SK-N-SH (cell line): ENCODE data around the gene NTMT2. TPM values are rescaled to one million over a fixed set of nuclear protein-coding genes. Genes with fewer than 3 reads are reported as not detected.

ENCODE experiments used
- CTCF ChIA-PET: fragments of 300-600, 350-600 bp; formaldehyde crosslinking; extraction: SDS; loops from one replicate; lab custom pipeline; 2021; lab: Yijun Ruan, JAX
- POLR2A ChIA-PET: fragments of 350-600 bp; sonication (Branson Sonifier 250); formaldehyde crosslinking; extraction: SDS; loops from one replicate; lab custom pipeline; 2020; ENCODE audit warnings: antibody characterized with exemption, inconsistent platforms; lab: Yijun Ruan, JAX
- DNase-seq: peaks from one replicate; pipeline ENCODE4 v3.0.0; 2012
- H2AFZ ChIP-seq: fragments of 200-600 bp; sonication (generic); 2 replicates; pipeline ENCODE4 v1.8.1; 2016; ENCODE audit warnings: antibody characterized with exemption, mild to moderate bottlenecking, low read depth
- H3F3A ChIP-seq: fragments of 200-600 bp; sonication (generic); replicated peaks from 2 replicates; pipeline ENCODE3; 2016; ENCODE audit warnings: antibody characterized with exemption, mild to moderate bottlenecking; ENCODE audit not compliant: insufficient read depth
- H3K27ac ChIP-seq, 2 experiments: fragments of 200-500 bp in 1 of 2; fragments of 200-600 bp in 1 of 2; sonication (Bioruptor generic) in 1 of 2; sonication (generic), shearing (Covaris generic) in 1 of 2; 2 replicates each; pipeline versions ENCODE4 v1.5.1 to v1.6.1; 2014 to 2016; ENCODE audit warnings: low read depth in 2 of 2, inconsistent platforms in 1 of 2, low read length in 1 of 2, mild to moderate bottlenecking in 1 of 2, mixed read lengths in 1 of 2
- H3K27me3 ChIP-seq: fragments of 200-600 bp; sonication (generic), shearing (Covaris generic); 2 replicates; pipeline ENCODE4 v1.6.1; 2016; ENCODE audit warnings: mixed run types; ENCODE audit not compliant: insufficient read depth
- H3K36me3 ChIP-seq, 2 experiments: fragments of 200-500 bp in 1 of 2; fragments of 200-600 bp in 1 of 2; sonication (Bioruptor generic) in 1 of 2; sonication (generic) in 1 of 2; replicated peaks in 1 of 2; 2 replicates each; pipeline versions ENCODE3 to v1.5.1; 2014 to 2016; ENCODE audit warnings: low read length in 1 of 2, mild to moderate bottlenecking in 1 of 2; ENCODE audit not compliant: insufficient read depth in 2 of 2, control insufficient read depth in 1 of 2
- H3K4me1 ChIP-seq, 2 experiments: fragments of 200-500 bp in 1 of 2; fragments of 200-600 bp in 1 of 2; sonication (Bioruptor generic) in 1 of 2; sonication (generic), shearing (Covaris generic) in 1 of 2; 2 replicates each; pipeline versions ENCODE4 v1.5.1 to v1.6.1; 2014 to 2016; ENCODE audit warnings: low read depth in 1 of 2, low read length in 1 of 2, mixed run types in 1 of 2; ENCODE audit not compliant: insufficient read depth in 2 of 2, control insufficient read depth in 1 of 2
- H3K4me2 ChIP-seq: fragments of 200-600 bp; sonication (generic), shearing (Covaris generic); 2 replicates; pipeline ENCODE4 v1.6.1; 2017; ENCODE audit warnings: mixed run types
- H3K4me3 ChIP-seq, 2 experiments: fragments of 200-500 bp in 1 of 2; fragments of 200-600 bp in 1 of 2; sonication (Bioruptor generic) in 1 of 2; sonication (generic), shearing (Covaris generic) in 1 of 2; 2 replicates each; pipeline versions ENCODE4 v1.5.1 to v1.8.1; 2014 to 2016; ENCODE audit warnings: low read depth in 2 of 2, inconsistent platforms in 1 of 2, low read length in 1 of 2, mild to moderate bottlenecking in 1 of 2, mixed read lengths in 1 of 2, moderate library complexity in 1 of 2
- H3K79me2 ChIP-seq: fragments of 200-600 bp; sonication (generic); 2 replicates; pipeline ENCODE4 v1.8.1; 2017; ENCODE audit warnings: mild to moderate bottlenecking; ENCODE audit not compliant: insufficient read depth
- H3K9ac ChIP-seq: fragments of 200-600 bp; sonication (generic); 2 replicates; pipeline ENCODE4 v1.6.1; 2017; ENCODE audit warnings: mixed run types
- H3K9me2 ChIP-seq: fragments of 200-600 bp; sonication (generic); 2 replicates; pipeline ENCODE4 v1.6.1; 2017; ENCODE audit warnings: mixed run types
- H3K9me3 ChIP-seq: fragments of 200-600 bp; sonication (generic); 2 replicates; pipeline ENCODE4 v1.6.1; 2017; ENCODE audit warnings: mixed run types, mild to moderate bottlenecking, moderate library complexity
- H4K20me1 ChIP-seq: fragments of 200-600 bp; sonication (generic); 2 replicates; pipeline ENCODE4 v1.6.1; 2017; ENCODE audit warnings: mild to moderate bottlenecking, mixed run types; ENCODE audit not compliant: insufficient read depth
- CHD2 ChIP-seq: fragments of 150-350 bp; IDR thresholded peaks from 2 replicates; pipeline ENCODE4 v1.6.1; 2018; ENCODE audit warnings: low read length; ENCODE audit not compliant: partially characterized antibody
- EZH2phosphoT487 ChIP-seq: fragments of 200-600 bp; sonication (generic); IDR thresholded peaks from 2 replicates; pipeline ENCODE4 v1.6.1; 2017; ENCODE audit warnings: low read depth, mixed run types, mild to moderate bottlenecking, antibody characterized with exemption, moderate library complexity, borderline replicate concordance
- FOSL2 ChIP-seq: IDR thresholded peaks from 2 replicates; pipeline ENCODE4 v1.4.0; 2012; ENCODE audit warnings: low read depth, mild to moderate bottlenecking, moderate library complexity, borderline replicate concordance
- FOXJ3 ChIP-seq: sonication (generic); formaldehyde crosslinking; IDR thresholded peaks from 2 replicates; pipeline ENCODE4 v1.5.1; 2020; ENCODE audit warnings: mild to moderate bottlenecking, missing genetic modification reagents
- GABPA ChIP-seq: IDR thresholded peaks from 2 replicates; pipeline ENCODE4 v1.4.0; 2012; ENCODE audit warnings: low read depth, mild to moderate bottlenecking
- MEF2A ChIP-seq: IDR thresholded peaks from 2 replicates; pipeline ENCODE4 v1.4.0; 2012; ENCODE audit warnings: low read depth, borderline replicate concordance
- MXI1 ChIP-seq: IDR thresholded peaks from 2 replicates; pipeline ENCODE4 v1.6.1; 2012; ENCODE audit warnings: mild to moderate bottlenecking, low read depth, low read length, improper control_type of control experiment
- RAD21 ChIP-seq: IDR thresholded peaks from 2 replicates; pipeline ENCODE4 v1.6.1; 2012; ENCODE audit warnings: mild to moderate bottlenecking, low read length
- RCOR1 ChIP-seq: fragments of 150-350 bp; IDR thresholded peaks from 2 replicates; pipeline ENCODE4 v1.6.1; 2017; ENCODE audit warnings: antibody characterized with exemption, low read length
- REST ChIP-seq: IDR thresholded peaks from 2 replicates; pipeline ENCODE4 v1.6.1; 2012; ENCODE audit warnings: mild to moderate bottlenecking, low read depth, low read length, moderate library complexity
- RXRA ChIP-seq: IDR thresholded peaks from 2 replicates; pipeline ENCODE4 v1.4.0; 2012; ENCODE audit warnings: low read depth, mild to moderate bottlenecking, borderline replicate concordance
- TCF12 ChIP-seq: IDR thresholded peaks from 2 replicates; pipeline ENCODE4 v1.4.0; 2012
- TEAD4 ChIP-seq: IDR thresholded peaks from 2 replicates; pipeline ENCODE4 v1.4.0; 2012; ENCODE audit warnings: mild to moderate bottlenecking, borderline replicate concordance; ENCODE audit not compliant: insufficient read depth
- ZBTB33 ChIP-seq: IDR thresholded peaks from 2 replicates; pipeline ENCODE4 v1.4.0; 2012; ENCODE audit warnings: low read depth, borderline replicate concordance
- WGBS: methylation state at CpG from one replicate; pipeline ENCODE4 v1.1.6; 2017; ENCODE audit warnings: low lambda C conversion rate; 5-methylcytosine and 5-hydroxymethylcytosine counted together
- polyA plus RNA-seq, 3 experiments: library from polyadenylated mRNA; depleted of rRNA; stranded (reverse); fragments of >200 nt; gene quantifications; 2 replicates each; pipeline ENCODE4 v1.2.3, GENCODE V29; 2012
- TF ChIP-seq, protein P1 (sequence below): fragments of 200-600 bp; sonication (generic); IDR thresholded peaks from 2 replicates; pipeline ENCODE4 v1.6.1; 2017; ENCODE audit warnings: antibody characterized with exemption, mild to moderate bottlenecking, moderate library complexity
- TF ChIP-seq, protein P2 (sequence below): IDR thresholded peaks from 2 replicates; pipeline ENCODE4 v1.4.0; 2012; ENCODE audit warnings: low read depth, borderline replicate concordance
- TF ChIP-seq, protein P3 (sequence below): fragments of 150-350 bp; IDR thresholded peaks from 2 replicates; pipeline ENCODE4 v1.6.1; 2016; ENCODE audit warnings: mild to moderate bottlenecking, low read depth, low read length

NTMT2 gene
- polyA plus RNA-seq, 1 of the 3 experiments (the other 2 are of a cell fraction) = not detected

- Histone ChIP-seq H2AFZ (no peak overlapping the region), H3K4me3 (no peak overlapping the region), H3K9me2 (no peaks in the 10 kb centered on the region), H3K4me1 (peaks cover 0 to 2% of the 10 kb centered on the region in 2 experiments; a peak in 2 of 4 replicates), H3K27me3 (no peaks in the 10 kb centered on the region), H3K27ac (no peak overlapping the region), H3K36me3 (no peaks in the 10 kb centered on the region), H3F3A (no peaks in the 10 kb centered on the region), H3K9ac (no peak overlapping the region), H3K4me2 (no peak overlapping the region), H4K20me1 (no peaks in the 10 kb centered on the region), H3K79me2 (no peaks in the 10 kb centered on the region), H3K9me3 (no peaks in the 10 kb centered on the region)
- 36% methylated on average over 4 of the region's 4 CpGs for WGBS
- no peak for DNase-seq
- POLR2A ChIA-PET = no interaction called here
- CTCF ChIA-PET = no interaction called here
- no peak for TF ChIP-seq EZH2phosphoT487
- TF ChIP-seq RCOR1 = no peak
- TF ChIP-seq, protein P1, sequence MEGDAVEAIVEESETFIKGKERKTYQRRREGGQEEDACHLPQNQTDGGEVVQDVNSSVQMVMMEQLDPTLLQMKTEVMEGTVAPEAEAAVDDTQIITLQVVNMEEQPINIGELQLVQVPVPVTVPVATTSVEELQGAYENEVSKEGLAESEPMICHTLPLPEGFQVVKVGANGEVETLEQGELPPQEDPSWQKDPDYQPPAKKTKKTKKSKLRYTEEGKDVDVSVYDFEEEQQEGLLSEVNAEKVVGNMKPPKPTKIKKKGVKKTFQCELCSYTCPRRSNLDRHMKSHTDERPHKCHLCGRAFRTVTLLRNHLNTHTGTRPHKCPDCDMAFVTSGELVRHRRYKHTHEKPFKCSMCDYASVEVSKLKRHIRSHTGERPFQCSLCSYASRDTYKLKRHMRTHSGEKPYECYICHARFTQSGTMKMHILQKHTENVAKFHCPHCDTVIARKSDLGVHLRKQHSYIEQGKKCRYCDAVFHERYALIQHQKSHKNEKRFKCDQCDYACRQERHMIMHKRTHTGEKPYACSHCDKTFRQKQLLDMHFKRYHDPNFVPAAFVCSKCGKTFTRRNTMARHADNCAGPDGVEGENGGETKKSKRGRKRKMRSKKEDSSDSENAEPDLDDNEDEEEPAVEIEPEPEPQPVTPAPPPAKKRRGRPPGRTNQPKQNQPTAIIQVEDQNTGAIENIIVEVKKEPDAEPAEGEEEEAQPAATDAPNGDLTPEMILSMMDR = no peak
- no peak for TF ChIP-seq FOXJ3 (CRISPR knock-in tag)
- no peak for TF ChIP-seq REST
- TF ChIP-seq MEF2A = no peak
- no peak for TF ChIP-seq RXRA
- TF ChIP-seq TCF12 = no peak
- TF ChIP-seq, protein P2, sequence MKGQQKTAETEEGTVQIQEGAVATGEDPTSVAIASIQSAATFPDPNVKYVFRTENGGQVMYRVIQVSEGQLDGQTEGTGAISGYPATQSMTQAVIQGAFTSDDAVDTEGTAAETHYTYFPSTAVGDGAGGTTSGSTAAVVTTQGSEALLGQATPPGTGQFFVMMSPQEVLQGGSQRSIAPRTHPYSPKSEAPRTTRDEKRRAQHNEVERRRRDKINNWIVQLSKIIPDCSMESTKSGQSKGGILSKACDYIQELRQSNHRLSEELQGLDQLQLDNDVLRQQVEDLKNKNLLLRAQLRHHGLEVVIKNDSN = no peak
- TF ChIP-seq ZBTB33 = no peak
- no peak for TF ChIP-seq MXI1
- TF ChIP-seq, protein P3, sequence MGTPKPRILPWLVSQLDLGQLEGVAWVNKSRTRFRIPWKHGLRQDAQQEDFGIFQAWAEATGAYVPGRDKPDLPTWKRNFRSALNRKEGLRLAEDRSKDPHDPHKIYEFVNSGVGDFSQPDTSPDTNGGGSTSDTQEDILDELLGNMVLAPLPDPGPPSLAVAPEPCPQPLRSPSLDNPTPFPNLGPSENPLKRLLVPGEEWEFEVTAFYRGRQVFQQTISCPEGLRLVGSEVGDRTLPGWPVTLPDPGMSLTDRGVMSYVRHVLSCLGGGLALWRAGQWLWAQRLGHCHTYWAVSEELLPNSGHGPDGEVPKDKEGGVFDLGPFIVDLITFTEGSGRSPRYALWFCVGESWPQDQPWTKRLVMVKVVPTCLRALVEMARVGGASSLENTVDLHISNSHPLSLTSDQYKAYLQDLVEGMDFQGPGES = no peak
- no peak for TF ChIP-seq GABPA
- TF ChIP-seq TEAD4 = no peak
- no peak for TF ChIP-seq RAD21
- TF ChIP-seq FOSL2 = no peak
- no peak for TF ChIP-seq CHD2
Observed at GRCh38 chr1:170218257-170218650, 72.5 kb downstream of the NTMT2 start.
